Osteocyte (in vitro differentiated cells): ENCODE measurements around the gene ADAR. TPM values are rescaled to one million over a fixed set of nuclear protein-coding genes. Genes with fewer than 3 reads are reported as not detected.
A peak's percentile ranks its signal among the peaks of the same experiment; 100 is the strongest.

ENCODE experiments used
- DNase-seq: peaks from one replicate; pipeline ENCODE4 v3.0.0; 2021; ENCODE audit warnings: mixed read lengths; ENCODE audit not compliant: unreplicated experiment; ENCODE audit errors: extremely low spot score
- H3K27ac Mint-ChIP-seq: one replicate; pipeline ENCODE4 v1.8.0; 2021; ENCODE audit warnings: mild to moderate bottlenecking, mixed read lengths; ENCODE audit not compliant: unreplicated experiment
- H3K27me3 Mint-ChIP-seq: one replicate; pipeline ENCODE4 v1.8.0; 2021; ENCODE audit warnings: mixed read lengths; ENCODE audit not compliant: unreplicated experiment
- H3K36me3 Mint-ChIP-seq: one replicate; pipeline ENCODE4 v1.8.0; 2021; ENCODE audit warnings: mixed read lengths; ENCODE audit not compliant: unreplicated experiment
- H3K4me1 Mint-ChIP-seq: one replicate; pipeline ENCODE4 v1.8.0; 2021; ENCODE audit warnings: mixed read lengths; ENCODE audit not compliant: unreplicated experiment
- H3K4me3 Mint-ChIP-seq: one replicate; pipeline ENCODE4 v1.8.0; 2021; ENCODE audit warnings: mild to moderate bottlenecking, moderate library complexity, mixed read lengths; ENCODE audit not compliant: unreplicated experiment
- H3K9me3 Mint-ChIP-seq: one replicate; pipeline ENCODE4 v1.8.0; 2021; ENCODE audit warnings: mixed read lengths; ENCODE audit not compliant: unreplicated experiment
- total RNA-seq: library from RNA; stranded (reverse); gene quantifications from 2 replicates; pipeline ENCODE4 v1.2.1, GENCODE V29; 2021
- TF ChIP-seq, protein P1 (sequence below): fragments of 200-600 bp; sonication (generic); IDR thresholded peaks from 2 replicates; pipeline ENCODE4 v1.5.0; 2021; ENCODE audit warnings: antibody characterized with exemption, mild to moderate bottlenecking, moderate library complexity

The ADAR gene
- total RNA-seq, 1 donor from 2014 or later: 188 TPM

DNA sequence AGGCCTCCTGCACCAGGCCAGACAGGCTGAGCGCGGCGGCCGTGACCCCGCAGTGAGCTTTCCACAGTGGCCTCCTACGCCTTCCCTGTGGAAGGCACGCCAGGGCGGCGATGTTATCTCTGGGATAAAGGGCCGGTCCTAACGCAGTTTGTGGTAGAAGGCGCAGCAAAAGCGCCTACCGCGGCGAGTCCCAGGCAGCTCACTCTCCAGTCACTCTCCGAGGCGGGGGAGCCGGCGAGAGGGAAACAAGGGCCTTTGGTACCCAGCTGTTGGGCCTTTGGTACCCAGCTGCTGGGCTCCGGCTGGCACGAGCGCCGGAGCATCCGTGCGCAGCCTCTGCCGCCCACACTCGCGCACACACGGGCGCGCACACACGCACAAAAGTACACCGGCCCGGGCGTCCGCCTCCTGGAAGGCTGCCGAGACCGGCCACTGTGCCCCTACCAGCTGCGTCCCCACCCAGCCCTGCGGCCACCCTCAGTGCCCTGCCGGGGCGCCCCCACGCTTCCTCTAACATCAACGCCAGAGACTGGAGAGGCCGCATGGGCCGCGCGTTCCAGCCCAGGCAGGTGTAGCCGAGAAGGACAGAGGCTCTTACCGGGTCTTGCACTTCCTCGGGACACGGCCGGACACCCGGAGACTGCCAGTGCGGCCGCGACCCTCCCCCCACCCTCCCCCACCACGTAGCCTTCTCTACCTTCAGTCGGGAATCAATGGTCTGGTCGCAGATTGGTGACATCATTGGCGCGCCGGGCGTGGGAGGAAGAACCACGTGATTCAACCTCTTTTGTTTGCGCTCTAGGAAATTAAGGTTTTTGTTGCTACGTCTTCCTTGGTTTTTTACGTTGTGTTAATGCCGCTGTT is 19.5 kb upstream of the ADAR start:
- H3K9me3 Mint-ChIP-seq: peaks cover 15% of the 10 kb centered on the region
- TF ChIP-seq, protein P1, sequence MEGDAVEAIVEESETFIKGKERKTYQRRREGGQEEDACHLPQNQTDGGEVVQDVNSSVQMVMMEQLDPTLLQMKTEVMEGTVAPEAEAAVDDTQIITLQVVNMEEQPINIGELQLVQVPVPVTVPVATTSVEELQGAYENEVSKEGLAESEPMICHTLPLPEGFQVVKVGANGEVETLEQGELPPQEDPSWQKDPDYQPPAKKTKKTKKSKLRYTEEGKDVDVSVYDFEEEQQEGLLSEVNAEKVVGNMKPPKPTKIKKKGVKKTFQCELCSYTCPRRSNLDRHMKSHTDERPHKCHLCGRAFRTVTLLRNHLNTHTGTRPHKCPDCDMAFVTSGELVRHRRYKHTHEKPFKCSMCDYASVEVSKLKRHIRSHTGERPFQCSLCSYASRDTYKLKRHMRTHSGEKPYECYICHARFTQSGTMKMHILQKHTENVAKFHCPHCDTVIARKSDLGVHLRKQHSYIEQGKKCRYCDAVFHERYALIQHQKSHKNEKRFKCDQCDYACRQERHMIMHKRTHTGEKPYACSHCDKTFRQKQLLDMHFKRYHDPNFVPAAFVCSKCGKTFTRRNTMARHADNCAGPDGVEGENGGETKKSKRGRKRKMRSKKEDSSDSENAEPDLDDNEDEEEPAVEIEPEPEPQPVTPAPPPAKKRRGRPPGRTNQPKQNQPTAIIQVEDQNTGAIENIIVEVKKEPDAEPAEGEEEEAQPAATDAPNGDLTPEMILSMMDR: peak; percentile 5
- peak overlapping the region; percentile 99 for H3K27ac Mint-ChIP-seq
- peaks cover 2% of the 10 kb centered on the region for H3K36me3 Mint-ChIP-seq
- H3K27me3 Mint-ChIP-seq: peaks cover 24% of the 10 kb centered on the region
- H3K4me1 Mint-ChIP-seq: peaks cover 32% of the 10 kb centered on the region
- peak; percentile 92 for DNase-seq
- peak overlapping the region; percentile 98 for H3K4me3 Mint-ChIP-seq

GRCh38 chr1:154626456-154627256 is 18.7 kb upstream of the ADAR start:
- Mint-ChIP-seq H3K36me3 (peaks cover 2% of the 10 kb centered on the region), H3K4me1 (peaks cover 32% of the 10 kb centered on the region), H3K27ac (peak overlapping the region; percentile 99), H3K9me3 (peaks cover 15% of the 10 kb centered on the region), H3K4me3 (peak overlapping the region; percentile 98), H3K27me3 (peaks cover 16% of the 10 kb centered on the region)
- no peak for DNase-seq
- TF ChIP-seq, protein P1: no peak

DNA sequence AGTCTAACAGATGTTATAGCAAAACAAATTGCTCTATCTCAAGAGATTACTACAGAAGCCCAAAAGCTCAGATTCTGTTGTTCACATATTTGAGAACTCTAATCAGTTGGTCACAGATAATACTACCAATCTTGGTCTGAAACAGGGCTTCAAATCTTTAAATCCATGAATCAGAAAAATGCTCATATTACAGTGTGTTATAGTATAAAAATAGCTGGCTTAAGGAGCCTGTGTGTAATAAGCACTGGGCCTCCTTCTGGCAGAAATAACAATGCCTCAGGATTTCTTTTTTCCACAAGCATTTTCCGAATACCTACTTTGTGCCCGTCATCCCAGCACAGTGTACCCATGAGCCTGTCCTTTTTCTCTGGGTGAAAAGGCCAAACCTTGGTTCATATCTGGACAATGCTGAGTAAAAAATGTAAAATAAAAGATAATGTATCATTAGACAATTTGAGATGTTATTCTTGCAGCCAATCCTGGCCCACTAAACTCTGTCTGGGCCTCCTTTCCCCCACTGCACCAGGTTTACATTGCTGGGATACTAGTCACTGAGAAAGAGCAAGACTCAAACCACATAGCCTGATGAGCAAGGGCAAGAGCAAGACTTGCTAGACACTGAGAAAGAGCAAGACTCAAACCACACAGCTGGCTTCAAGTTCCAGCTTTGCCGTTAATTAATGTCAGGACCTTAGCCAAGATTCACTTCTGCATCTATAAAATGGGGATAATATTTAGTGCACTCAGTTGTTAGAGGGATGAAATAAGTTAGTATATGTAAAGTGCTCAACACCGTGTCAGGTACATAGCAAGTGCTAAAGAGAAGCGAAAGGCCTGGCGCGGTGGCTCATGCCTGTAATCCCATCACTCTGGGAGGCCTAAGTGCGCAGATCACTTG is 17.0 kb upstream of the ADAR start:
- TF ChIP-seq, protein P1: no peak
- Mint-ChIP-seq H3K27ac (peak overlapping the region; percentile 76), H3K36me3 (peaks cover 2% of the 10 kb centered on the region), H3K4me3 (peak overlapping the region; percentile 55), H3K9me3 (peaks cover 10% of the 10 kb centered on the region), H3K4me1 (peaks cover 32% of the 10 kb centered on the region), H3K27me3 (peaks cover 5% of the 10 kb centered on the region)
- DNase-seq: no peak

DNA sequence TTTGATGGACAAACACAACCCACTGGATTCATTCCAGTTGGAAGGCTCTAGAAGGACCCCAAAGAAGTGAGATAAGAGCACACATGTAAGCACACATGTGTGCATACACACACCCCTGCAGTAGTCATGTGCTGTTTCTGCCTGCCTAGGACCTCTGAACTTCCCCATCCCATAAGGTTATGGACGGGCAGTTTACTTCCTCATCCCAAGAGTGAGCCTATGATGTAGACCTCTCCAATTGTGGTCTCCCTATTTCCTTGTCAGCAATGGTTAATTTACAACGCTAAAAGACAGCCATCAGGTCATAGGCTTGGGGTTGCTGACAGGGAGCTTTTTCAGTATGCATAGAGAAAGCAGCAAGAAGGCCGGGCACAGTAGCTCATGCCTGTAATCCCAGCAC is 15.4 kb upstream of the ADAR start:
- H3K4me3 Mint-ChIP-seq: no peak overlapping the region

More for the DNA sequence above, 15.4 kb upstream of the ADAR start:
- TF ChIP-seq, protein P1: no peak
- H3K27ac Mint-ChIP-seq: no peak overlapping the region
- no peaks in the 10 kb centered on the region for H3K9me3 Mint-ChIP-seq
- no peak for DNase-seq
- peaks cover 32% of the 10 kb centered on the region for H3K4me1 Mint-ChIP-seq
- no peaks in the 10 kb centered on the region for H3K36me3 Mint-ChIP-seq
- no peaks in the 10 kb centered on the region for H3K27me3 Mint-ChIP-seq
